ENCODE data around the gene GAS7. TPM values are rescaled to one million over a fixed set of nuclear protein-coding genes. Genes with fewer than 3 reads are reported as not detected.

GAS7 gene
- total and polyA plus RNA-seq, 12 donors: 3.6 to 54.9 (median 28.0) TPM

DNA sequence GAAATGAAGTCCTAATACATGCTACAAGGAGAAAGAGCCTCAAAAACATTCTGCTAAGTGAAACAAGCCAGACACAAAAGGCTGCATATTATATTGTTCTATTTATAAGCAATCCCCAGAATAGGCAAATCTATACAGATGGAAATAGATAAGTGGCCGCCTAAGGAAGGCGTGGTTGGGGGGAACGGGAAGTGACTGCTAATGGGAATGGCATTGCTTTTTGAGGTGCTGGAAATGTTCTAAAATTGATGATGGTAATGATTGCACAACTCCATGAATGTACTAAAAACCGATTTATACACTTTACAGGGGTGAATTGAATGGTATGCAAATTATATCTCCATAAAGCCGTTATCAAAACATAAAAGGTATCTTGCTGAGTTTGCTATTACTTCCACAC lies 67.7 kb downstream of the GAS7 start:
- intact Hi-C loops (cut with DNase I): no loop called here
- H3K27me3 ChIP-seq: no peaks in the 10 kb centered on the region
- H3K4me3 ChIP-seq: no peak overlapping the region
- no peaks in the 10 kb centered on the region for H3K9me3 ChIP-seq (replicated peaks in 1 of 3)
- WGBS, 4 donors: 72 to 80% (median 75%) methylated on average over 5 of the region's 5 CpGs
- H3K4me1 ChIP-seq (replicated peaks in 1 of 2): peaks cover 3 to 20% of the 10 kb centered on the region in 2 donors
- no peak overlapping the region for H3K27ac ChIP-seq
- H3K36me3 ChIP-seq (replicated peaks in 1 of 2): no peaks in the 10 kb centered on the region
- no peak for TF ChIP-seq POLR2A (IDR thresholded peaks at IDR 0.05)
- DNase-seq: no peak

DNA sequence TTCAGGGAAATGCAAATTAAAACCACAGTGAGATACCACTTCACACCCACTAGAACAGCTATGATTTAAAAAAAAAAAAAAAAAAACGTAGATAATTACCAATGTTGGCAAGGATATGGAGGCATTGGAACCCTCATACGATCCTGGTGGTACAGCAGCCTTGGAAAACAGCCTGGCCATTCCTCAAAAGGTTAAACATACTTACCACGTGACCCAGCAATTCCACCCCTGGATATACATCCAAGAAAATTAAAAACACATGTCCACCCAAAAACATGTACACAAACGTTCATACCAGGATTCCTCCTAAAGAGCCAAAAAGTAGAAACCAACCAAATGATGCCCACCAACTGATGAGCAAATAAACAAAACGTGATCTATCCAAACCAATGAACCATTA lies 68.1 kb downstream of the GAS7 start:
- Histone ChIP-seq H3K36me3 (replicated peaks in 1 of 2) (no peaks in the 10 kb centered on the region), H3K27ac (no peak overlapping the region), H3K27me3 (no peaks in the 10 kb centered on the region), H3K4me1 (replicated peaks in 1 of 2) (peaks cover 3 to 16% of the 10 kb centered on the region in 2 donors), H3K4me3 (no peak overlapping the region), H3K9me3 (replicated peaks in 1 of 3) (no peaks in the 10 kb centered on the region)
- intact Hi-C loops (cut with DNase I): no loop called here
- 55 to 81% (median 60%) methylated on average over 5 of the region's 5 CpGs for WGBS, 4 donors
- TF ChIP-seq, protein P1, sequence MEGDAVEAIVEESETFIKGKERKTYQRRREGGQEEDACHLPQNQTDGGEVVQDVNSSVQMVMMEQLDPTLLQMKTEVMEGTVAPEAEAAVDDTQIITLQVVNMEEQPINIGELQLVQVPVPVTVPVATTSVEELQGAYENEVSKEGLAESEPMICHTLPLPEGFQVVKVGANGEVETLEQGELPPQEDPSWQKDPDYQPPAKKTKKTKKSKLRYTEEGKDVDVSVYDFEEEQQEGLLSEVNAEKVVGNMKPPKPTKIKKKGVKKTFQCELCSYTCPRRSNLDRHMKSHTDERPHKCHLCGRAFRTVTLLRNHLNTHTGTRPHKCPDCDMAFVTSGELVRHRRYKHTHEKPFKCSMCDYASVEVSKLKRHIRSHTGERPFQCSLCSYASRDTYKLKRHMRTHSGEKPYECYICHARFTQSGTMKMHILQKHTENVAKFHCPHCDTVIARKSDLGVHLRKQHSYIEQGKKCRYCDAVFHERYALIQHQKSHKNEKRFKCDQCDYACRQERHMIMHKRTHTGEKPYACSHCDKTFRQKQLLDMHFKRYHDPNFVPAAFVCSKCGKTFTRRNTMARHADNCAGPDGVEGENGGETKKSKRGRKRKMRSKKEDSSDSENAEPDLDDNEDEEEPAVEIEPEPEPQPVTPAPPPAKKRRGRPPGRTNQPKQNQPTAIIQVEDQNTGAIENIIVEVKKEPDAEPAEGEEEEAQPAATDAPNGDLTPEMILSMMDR (IDR thresholded peaks at IDR 0.05): no peak
- TF ChIP-seq POLR2A (IDR thresholded peaks at IDR 0.05): no peak
- DNase-seq: no peak

DNA sequence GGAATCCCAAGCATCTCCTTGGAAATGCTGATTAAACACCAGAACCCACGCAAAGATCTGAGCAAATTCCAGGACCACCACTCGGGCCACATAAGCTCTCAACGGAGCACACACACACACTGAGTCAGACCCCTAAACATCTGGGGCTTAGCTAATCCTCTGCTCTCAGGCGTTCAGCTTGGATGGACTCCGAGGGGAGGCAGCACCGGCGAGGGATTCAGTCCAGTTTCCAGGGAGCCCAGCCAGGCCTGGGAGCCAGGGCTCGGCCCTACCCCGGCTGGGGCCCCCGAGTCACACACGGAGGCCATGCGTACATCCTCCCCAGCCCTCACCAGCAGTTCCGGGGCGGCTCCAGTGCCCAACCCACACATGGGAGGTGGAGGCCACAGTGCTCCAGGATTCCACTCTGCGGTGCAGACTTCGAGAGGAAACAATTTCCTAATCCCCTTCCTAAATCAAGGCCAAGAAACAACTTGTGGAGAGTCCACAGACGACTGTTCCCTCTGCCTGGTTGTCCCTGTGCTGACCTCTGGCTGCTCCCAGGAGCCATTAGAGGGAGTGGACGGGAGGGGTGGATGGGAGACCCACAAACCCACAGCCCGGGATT lies 70.5 kb downstream of the GAS7 start:
- Histone ChIP-seq H3K4me1 (replicated peaks in 1 of 2) (peaks cover 3 to 16% of the 10 kb centered on the region in 2 donors), H3K27me3 (no peaks in the 10 kb centered on the region), H3K4me3 (no peak overlapping the region), H3K27ac (peak overlapping the region in 4 of 5 donors; percentile 61 to 87 (median 65)), H3K9me3 (replicated peaks in 1 of 3) (no peaks in the 10 kb centered on the region), H3K36me3 (replicated peaks in 1 of 2) (no peaks in the 10 kb centered on the region)
- intact Hi-C loops (cut with DNase I): no loop called here
- peak; percentile 35 to 71 (median 53) for DNase-seq
- TF ChIP-seq, protein P1 (IDR thresholded peaks at IDR 0.05): no peak
- TF ChIP-seq POLR2A (IDR thresholded peaks at IDR 0.05): no peak
- WGBS, 4 donors: 40 to 52% (median 50%) methylated on average over 8 to 19 of the region's 19 CpGs

DNA sequence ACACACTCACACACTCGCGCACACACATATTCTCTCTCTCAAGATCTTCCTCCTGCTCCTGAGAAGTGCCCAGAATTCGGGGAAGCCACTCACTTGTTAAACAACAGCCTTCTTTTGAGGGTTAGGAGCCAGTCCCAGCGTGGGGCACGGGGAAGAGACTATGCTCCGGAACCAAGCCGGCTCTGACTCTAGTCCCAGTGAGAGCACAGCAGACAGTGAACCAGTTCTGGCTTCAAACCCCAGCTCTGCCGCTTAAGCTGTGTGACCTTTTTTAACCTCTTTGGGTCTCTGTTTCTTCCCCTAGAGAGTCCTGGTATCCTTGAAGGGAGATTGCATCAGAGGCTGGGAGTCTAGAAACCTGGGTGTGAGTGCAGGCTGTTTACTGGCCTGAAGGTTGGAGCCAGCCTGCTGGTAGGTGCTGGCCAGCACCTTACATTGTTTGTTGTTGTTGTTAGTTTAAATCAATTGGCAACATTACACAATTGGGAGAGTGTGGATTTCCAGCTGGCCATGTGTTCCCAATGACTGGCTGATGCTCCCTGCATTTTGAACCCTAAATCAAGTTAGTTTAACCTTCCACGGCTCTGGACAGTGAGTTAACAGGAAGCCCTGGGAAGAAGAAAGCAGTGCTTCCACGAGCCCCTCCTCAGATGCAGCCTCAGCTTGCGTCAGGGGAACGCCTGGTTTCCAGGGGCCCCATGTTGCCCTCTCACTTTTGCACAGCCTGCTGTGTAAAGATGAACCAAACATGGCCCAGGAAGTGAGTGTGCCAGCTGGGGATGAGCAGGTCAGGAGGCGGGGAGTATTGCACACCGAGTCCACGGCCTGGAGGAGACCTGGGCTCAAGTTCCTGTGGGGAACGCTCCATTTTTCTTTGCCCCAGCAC lies 71.5 kb downstream of the GAS7 start:
- 48 to 64% (median 57%) methylated on average over 15 to 16 of the region's 16 CpGs for WGBS, 4 donors
- no peak for TF ChIP-seq POLR2A (IDR thresholded peaks at IDR 0.05)
- TF ChIP-seq, protein P1 (IDR thresholded peaks at IDR 0.05): no peak
- Histone ChIP-seq H3K4me1 (replicated peaks in 1 of 2) (peaks cover 3 to 16% of the 10 kb centered on the region in 2 donors), H3K27ac (peak overlapping the region; percentile 33 to 87 (median 61)), H3K4me3 (no peak overlapping the region), H3K27me3 (no peaks in the 10 kb centered on the region), H3K9me3 (replicated peaks in 1 of 3) (no peaks in the 10 kb centered on the region), H3K36me3 (replicated peaks in 1 of 2) (no peaks in the 10 kb centered on the region)
- intact Hi-C loops (cut with DNase I): no loop called here
- DNase-seq: peak in 5 of 7 donors; percentile 27 to 66 (median 36)
